Activated B cell treated with CpG ODN at 0.5 μM for 24 hours (primary cell): ENCODE measurements around the gene PTPRK. TPM values are rescaled to one million over a fixed set of nuclear protein-coding genes. Genes with fewer than 3 reads are reported as not detected.

Experiments used
- ATAC-seq: fragments of 200-7000 bp; cut with Tn5 transposase; one replicate; pipeline ENCODE4 v1.10.0; 2021; ENCODE audit warnings: low read depth, mild to moderate bottlenecking, moderate library complexity
- CTCF ChIA-PET: fragments of 350-600 bp; sonication (Branson Sonifier 250); formaldehyde crosslinking; loops from one replicate; lab custom pipeline; 2021; ENCODE audit warnings: antibody characterized with exemption; lab: Charles Lee
- POLR2A ChIA-PET: fragments of 350-600 bp; sonication (Branson Sonifier 250); formaldehyde crosslinking; loops from one replicate; lab custom pipeline; 2021; ENCODE audit warnings: antibody characterized with exemption; lab: Charles Lee
- DNase-seq: peaks from one replicate; pipeline ENCODE4 v3.0.0; 2022
- H3K27ac Mint-ChIP-seq: one replicate; pipeline ENCODE4 v1.8.0; 2020; ENCODE audit warnings: mixed read lengths
- H3K27me3 Mint-ChIP-seq: one replicate; pipeline ENCODE4 v1.8.0; 2021; ENCODE audit warnings: mixed read lengths
- H3K36me3 Mint-ChIP-seq: one replicate; pipeline ENCODE4 v1.8.0; 2021; ENCODE audit warnings: low read depth, mixed read lengths
- H3K4me1 Mint-ChIP-seq: one replicate; pipeline ENCODE4 v1.8.0; 2021; ENCODE audit warnings: mixed read lengths
- H3K4me3 Mint-ChIP-seq: one replicate; pipeline ENCODE4 v1.8.0; 2020; ENCODE audit warnings: mild to moderate bottlenecking, mixed read lengths
- H3K9me3 Mint-ChIP-seq: one replicate; pipeline ENCODE4 v1.8.0; 2020; ENCODE audit warnings: mixed read lengths
- CTCF ChIP-seq: fragments of 200-600 bp; IDR thresholded peaks from one replicate; pipeline ENCODE4 v1.8.0; 2022; ENCODE audit warnings: antibody characterized with exemption, mild to moderate bottlenecking
- intact Hi-C: fragments of 100-400 bp; cut with micrococcal nuclease; formaldehyde crosslinking; loops from one replicate; pipeline ENCODE4 v1.15.1; 2024
- total RNA-seq: library from RNA; stranded (reverse); gene quantifications from 2 replicates; pipeline ENCODE4 v1.2.3, GENCODE V29; 2022

Gene PTPRK
- total RNA-seq, 1 donor from 2014 or later, result 14.2 TPM

- Mint-ChIP-seq H3K27me3 (no peaks in the 10 kb centered on the region), H3K4me1 (no peaks in the 10 kb centered on the region), H3K9me3 (peaks cover 2% of the 10 kb centered on the region), H3K36me3 (no peaks in the 10 kb centered on the region), H3K27ac (no peak overlapping the region), H3K4me3 (no peak overlapping the region)
- DNase-seq (no peak), ATAC-seq (no peak)
- CTCF ChIA-PET, result no interaction called here
- TF ChIP-seq CTCF, result no peak
- POLR2A ChIA-PET, result no interaction called here
- intact Hi-C loops, result no loop called here
Observed at GRCh38 chr6:127941228-127941627, 579.2 kb downstream of the PTPRK start.

DNA sequence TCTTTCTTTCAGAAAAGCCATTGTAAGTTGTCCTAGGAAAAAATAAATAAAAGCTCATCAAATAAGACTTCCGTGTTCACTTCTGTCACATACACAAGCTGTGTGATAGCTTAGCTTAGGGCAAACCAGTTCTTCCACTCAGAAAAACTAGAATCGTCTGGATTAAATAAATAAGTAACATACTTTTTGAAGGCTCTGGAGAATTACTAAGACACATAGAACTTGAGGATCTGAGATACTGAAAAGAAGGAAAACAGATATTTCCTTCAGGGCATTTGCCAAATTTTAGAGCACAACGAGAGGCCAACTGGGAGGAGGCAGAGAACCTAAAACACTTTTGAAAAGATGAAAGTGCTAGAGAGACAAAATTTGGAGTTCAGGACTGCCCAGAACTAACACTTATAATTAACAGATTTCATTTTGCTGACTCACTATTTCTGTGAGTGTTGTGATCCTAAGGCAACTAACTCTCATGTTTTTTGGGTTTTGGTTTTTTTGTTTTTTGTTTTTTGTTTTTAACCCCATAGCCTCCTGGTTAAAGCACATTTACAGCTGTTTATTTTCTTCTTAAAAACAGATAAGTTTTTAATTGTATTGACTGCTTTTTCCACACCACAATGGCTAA lies 580.8 kb downstream of the PTPRK start:
- Mint-ChIP-seq H3K9me3 (no peaks in the 10 kb centered on the region), H3K27ac (no peak overlapping the region), H3K27me3 (no peaks in the 10 kb centered on the region), H3K4me3 (no peak overlapping the region), H3K36me3 (no peaks in the 10 kb centered on the region), H3K4me1 (no peaks in the 10 kb centered on the region)
- ChIA-PET CTCF (no interaction called here), POLR2A (no interaction called here)
- intact Hi-C loops, result no loop called here
- DNase-seq (no peak), ATAC-seq (no peak)
- TF ChIP-seq CTCF, result no peak

GRCh38 chr6:127938701-127939100 lies 581.7 kb downstream of the PTPRK start:
- intact Hi-C loops, result no loop called here
- TF ChIP-seq CTCF, result no peak
- ATAC-seq (no peak), DNase-seq (no peak)
- H3K27me3 Mint-ChIP-seq, result no peaks in the 10 kb centered on the region
- H3K4me3 Mint-ChIP-seq, result no peak overlapping the region
- ChIA-PET POLR2A (no interaction called here), CTCF (no interaction called here)
- H3K4me1 Mint-ChIP-seq, result no peaks in the 10 kb centered on the region
- H3K9me3 Mint-ChIP-seq, result no peaks in the 10 kb centered on the region
- no peaks in the 10 kb centered on the region for H3K36me3 Mint-ChIP-seq
- no peak overlapping the region for H3K27ac Mint-ChIP-seq

DNA sequence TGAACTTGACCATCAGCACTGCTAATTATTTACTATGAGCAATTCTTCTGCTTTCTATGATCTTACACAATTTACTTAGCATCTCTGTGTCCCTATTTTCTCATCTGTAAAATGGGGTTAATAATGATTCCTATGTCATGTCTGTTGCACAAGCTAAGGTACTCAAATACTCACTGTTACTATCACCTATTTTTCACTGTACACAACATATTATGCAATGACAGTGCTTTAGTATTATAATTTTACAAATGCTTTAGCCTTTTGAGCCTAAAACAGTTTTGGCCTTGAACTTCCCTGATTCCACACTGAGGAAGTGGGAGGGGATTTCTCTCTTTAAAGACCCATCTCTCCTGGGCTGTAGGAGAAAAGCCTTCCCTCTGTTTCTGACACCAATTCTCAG lies 582.7 kb downstream of the PTPRK start:
- CTCF ChIA-PET, result no interaction called here
- Mint-ChIP-seq H3K4me1 (no peaks in the 10 kb centered on the region), H3K9me3 (peaks cover 6% of the 10 kb centered on the region), H3K4me3 (no peak overlapping the region), H3K27me3 (no peaks in the 10 kb centered on the region), H3K27ac (no peak overlapping the region), H3K36me3 (no peaks in the 10 kb centered on the region)
- ATAC-seq, result no peak
- intact Hi-C loops, result no loop called here
- DNase-seq, result no peak
- TF ChIP-seq CTCF, result no peak
- POLR2A ChIA-PET, result no interaction called here

GRCh38 chr6:127937102-127937501 lies 583.3 kb downstream of the PTPRK start:
- CTCF ChIA-PET, result no interaction called here
- H3K4me1 Mint-ChIP-seq, result no peaks in the 10 kb centered on the region
- POLR2A ChIA-PET, result no interaction called here
- DNase-seq, result no peak
- no peak overlapping the region for H3K4me3 Mint-ChIP-seq
- ATAC-seq, result no peak
- H3K36me3 Mint-ChIP-seq, result no peaks in the 10 kb centered on the region
- no peak for TF ChIP-seq CTCF
- peaks cover 8% of the 10 kb centered on the region for H3K9me3 Mint-ChIP-seq
- no peaks in the 10 kb centered on the region for H3K27me3 Mint-ChIP-seq
- intact Hi-C loops, result no loop called here
- no peak overlapping the region for H3K27ac Mint-ChIP-seq
